Calu3 (cell line): ENCODE data around the gene SLC8A1. TPM values are rescaled to one million over a fixed set of nuclear protein-coding genes. Genes with fewer than 3 reads are reported as not detected.

Source experiments
- BruUV-seq: library from RNA; stranded (reverse); fragments of 400-500 nt; replicated peaks from 2 replicates; lab custom pipeline; 2021; lab: Mats Ljungman, UMichigan
- CTCF ChIA-PET: fragments of 300-600 bp; sonication (Branson Sonifier 250); formaldehyde crosslinking; loops from one replicate; lab custom pipeline; 2022; ENCODE audit warnings: antibody characterized with exemption; lab: Charles Lee
- DNase-seq: peaks from one replicate; pipeline ENCODE4 v3.0.0; 2022
- H3K27ac Mint-ChIP-seq: one replicate; pipeline ENCODE4 v1.8.0; 2022; ENCODE audit warnings: mixed read lengths; ENCODE audit not compliant: unreplicated experiment
- H3K27me3 Mint-ChIP-seq: one replicate; pipeline ENCODE4 v1.8.0; 2022; ENCODE audit warnings: mixed read lengths; ENCODE audit not compliant: unreplicated experiment
- H3K36me3 Mint-ChIP-seq: one replicate; pipeline ENCODE4 v1.8.0; 2022; ENCODE audit warnings: mild to moderate bottlenecking, moderate library complexity, mixed read lengths; ENCODE audit not compliant: insufficient read depth, unreplicated experiment
- H3K4me1 Mint-ChIP-seq: one replicate; pipeline ENCODE4 v1.8.0; 2022; ENCODE audit warnings: mild to moderate bottlenecking, low read depth, mixed read lengths; ENCODE audit not compliant: unreplicated experiment
- H3K4me3 Mint-ChIP-seq: one replicate; pipeline ENCODE4 v1.8.0; 2022; ENCODE audit warnings: mild to moderate bottlenecking, low read depth, moderate library complexity, mixed read lengths; ENCODE audit not compliant: unreplicated experiment
- H3K9me3 Mint-ChIP-seq: one replicate; pipeline ENCODE4 v1.8.0; 2022; ENCODE audit warnings: low read depth, mixed read lengths; ENCODE audit not compliant: unreplicated experiment
- CTCF ChIP-seq: fragments of 200-600 bp; IDR thresholded peaks from one replicate; pipeline ENCODE4 v1.8.0; 2022; ENCODE audit warnings: antibody characterized with exemption; ENCODE audit not compliant: unreplicated experiment
- intact Hi-C: fragments of 100-400 bp; cut with micrococcal nuclease; formaldehyde crosslinking; loops from one replicate; pipeline ENCODE4 v1.10.0; 2022; ENCODE audit not compliant: unreplicated experiment
- total RNA-seq: library from RNA; stranded (reverse); gene quantifications from 2 replicates; pipeline ENCODE4 v1.2.3, GENCODE V29; 2022

The SLC8A1 gene
- total RNA-seq, 1 experiment from 2014 or later: 0.05 TPM

- H3K27me3 Mint-ChIP-seq: no peaks in the 10 kb centered on the region
- no peaks in the 10 kb centered on the region for H3K4me1 Mint-ChIP-seq
- CTCF ChIA-PET: no interaction called here
- no peaks in the 10 kb centered on the region for H3K9me3 Mint-ChIP-seq
- no TSS peak for BruUV-seq
- H3K4me3 Mint-ChIP-seq: no peak overlapping the region
- DNase-seq: no peak
- no peak for TF ChIP-seq CTCF
- H3K27ac Mint-ChIP-seq: no peak overlapping the region
- intact Hi-C loops: no loop called here
- H3K36me3 Mint-ChIP-seq: no peaks in the 10 kb centered on the region
These were observed 41.2 kb downstream of the SLC8A1 start for GRCh38 chr2:40410695-40411094.

- no peaks in the 10 kb centered on the region for H3K27me3 Mint-ChIP-seq
- H3K9me3 Mint-ChIP-seq: no peaks in the 10 kb centered on the region
- no TSS peak for BruUV-seq
- H3K4me1 Mint-ChIP-seq: no peaks in the 10 kb centered on the region
- no peak overlapping the region for H3K27ac Mint-ChIP-seq
- intact Hi-C loops: no loop called here
- H3K4me3 Mint-ChIP-seq: no peak overlapping the region
- no peak for TF ChIP-seq CTCF
- no peaks in the 10 kb centered on the region for H3K36me3 Mint-ChIP-seq
- DNase-seq: no peak
- CTCF ChIA-PET: no interaction called here
These were observed 42.2 kb downstream of the SLC8A1 start for GRCh38 chr2:40409734-40410133.

GRCh38 chr2:40406485-40407289, 45.2 kb downstream of the SLC8A1 start:
- intact Hi-C loops: no loop called here
- Mint-ChIP-seq H3K27ac (no peak overlapping the region), H3K4me1 (peaks cover 18% of the 10 kb centered on the region), H3K36me3 (no peaks in the 10 kb centered on the region), H3K27me3 (no peaks in the 10 kb centered on the region), H3K4me3 (no peak overlapping the region), H3K9me3 (no peaks in the 10 kb centered on the region)
- no peak for DNase-seq
- BruUV-seq: no TSS peak
- no peak for TF ChIP-seq CTCF
- CTCF ChIA-PET: no interaction called here

GRCh38 chr2:40405465-40405864, 46.4 kb downstream of the SLC8A1 start:
- DNase-seq: no peak
- no peaks in the 10 kb centered on the region for H3K36me3 Mint-ChIP-seq
- no peak for TF ChIP-seq CTCF
- BruUV-seq: no TSS peak
- intact Hi-C loops: no loop called here
- H3K27ac Mint-ChIP-seq: no peak overlapping the region
- no peaks in the 10 kb centered on the region for H3K27me3 Mint-ChIP-seq
- no peaks in the 10 kb centered on the region for H3K9me3 Mint-ChIP-seq
- H3K4me1 Mint-ChIP-seq: peaks cover 31% of the 10 kb centered on the region
- H3K4me3 Mint-ChIP-seq: no peak overlapping the region
- CTCF ChIA-PET: no interaction called here
